Liver (tissue), 9 donors: ENCODE measurements around the gene PKD1L1. TPM values are rescaled to one million over a fixed set of nuclear protein-coding genes. Genes with fewer than 3 reads are reported as not detected.

ENCODE experiments used
- DNase-seq: peaks from one replicate; pipeline ENCODE4 v3.0.0-alpha.2; 2017; ENCODE audit warnings: low spot score
- H3K27ac ChIP-seq, 2 donors: one replicate each; pipeline ENCODE4 v1.7.0; 2013; ENCODE audit warnings: inconsistent platforms in 2 of 2, low read length in 2 of 2, control low read depth in 1 of 2, low read depth in 1 of 2, mild to moderate bottlenecking in 1 of 2
- H3K27me3 ChIP-seq, 4 donors: one replicate each; pipeline versions ENCODE4 v1.6.1 to v1.7.0; 2013; ENCODE audit warnings: low read length in 3 of 4, inconsistent platforms in 1 of 4, mild to moderate bottlenecking in 1 of 4, moderate library complexity in 1 of 4; ENCODE audit not compliant: control insufficient read depth in 4 of 4, insufficient read depth in 4 of 4
- H3K36me3 ChIP-seq, 4 donors: one replicate each; pipeline versions ENCODE4 v1.6.1 to v1.7.0; 2013; ENCODE audit warnings: low read length in 3 of 4, mild to moderate bottlenecking in 3 of 4, low read depth in 1 of 4, moderate library complexity in 1 of 4; ENCODE audit not compliant: control insufficient read depth in 4 of 4, insufficient read depth in 3 of 4
- H3K4me1 ChIP-seq, 4 donors: one replicate each; pipeline versions ENCODE4 v1.6.1 to v1.7.0; 2013; ENCODE audit warnings: low read length in 3 of 4, mild to moderate bottlenecking in 3 of 4, moderate library complexity in 1 of 4; ENCODE audit not compliant: control insufficient read depth in 4 of 4, insufficient read depth in 4 of 4
- H3K4me3 ChIP-seq, 3 donors: one replicate each; pipeline versions ENCODE4 v1.6.1 to v1.7.0; 2013; ENCODE audit warnings: low read length in 3 of 3, control low read depth in 1 of 3, low read depth in 1 of 3, mild to moderate bottlenecking in 1 of 3
- H3K9ac ChIP-seq, 2 donors: one replicate each; pipeline ENCODE4 v1.7.0; 2013; ENCODE audit warnings: low read length in 2 of 2, mild to moderate bottlenecking in 2 of 2, moderate library complexity in 2 of 2, control low read depth in 1 of 2, low read depth in 1 of 2
- H3K9me3 ChIP-seq, 4 donors: one replicate each; pipeline versions ENCODE4 v1.6.1 to v1.7.0; 2013; ENCODE audit warnings: low read length in 3 of 4; ENCODE audit not compliant: control insufficient read depth in 4 of 4
- EGR1 ChIP-seq, 2 donors: IDR thresholded peaks; 2 replicates each; pipeline ENCODE4 v1.6.1; 2016 to 2018; ENCODE audit warnings: antibody characterized with exemption in 2 of 2, low read depth in 2 of 2
- FOXA1 ChIP-seq: IDR thresholded peaks from 2 replicates; pipeline ENCODE4 v1.6.1; 2016; ENCODE audit warnings: antibody characterized with exemption
- FOXA2 ChIP-seq: IDR thresholded peaks from 2 replicates; pipeline ENCODE4 v1.6.1; 2016; ENCODE audit warnings: antibody characterized with exemption
- GABPA ChIP-seq, 2 donors: IDR thresholded peaks in 1 of 2; conservative IDR thresholded peaks in 1 of 2; 2 replicates each; pipeline ENCODE4 v1.6.1; 2016; ENCODE audit warnings: antibody characterized with exemption in 2 of 2, mild to moderate bottlenecking in 1 of 2, moderate library complexity in 1 of 2
- HNF4A ChIP-seq, 2 donors: conservative IDR thresholded peaks; 2 replicates each; pipeline ENCODE4 v1.6.1; 2016; ENCODE audit warnings: antibody characterized with exemption in 2 of 2, mild to moderate bottlenecking in 2 of 2
- HNF4G ChIP-seq: IDR thresholded peaks from 2 replicates; pipeline ENCODE4 v1.6.1; 2016; ENCODE audit warnings: antibody characterized with exemption
- JUND ChIP-seq, 2 donors: IDR thresholded peaks; 2 replicates each; pipeline ENCODE4 v1.6.1; 2016; ENCODE audit warnings: antibody characterized with exemption in 2 of 2
- MAX ChIP-seq: IDR thresholded peaks from 2 replicates; pipeline ENCODE4 v1.6.1; 2016; ENCODE audit warnings: antibody characterized with exemption
- RAD21 ChIP-seq, 2 donors: IDR thresholded peaks; 2 replicates each; pipeline ENCODE4 v1.6.1; 2016; ENCODE audit warnings: antibody characterized with exemption in 2 of 2, mild to moderate bottlenecking in 2 of 2
- RXRA ChIP-seq, 2 donors: IDR thresholded peaks; 2 replicates each; pipeline ENCODE4 v1.6.1; 2017 to 2018; ENCODE audit warnings: antibody characterized with exemption in 2 of 2, mild to moderate bottlenecking in 1 of 2
- SP1 ChIP-seq: IDR thresholded peaks from 2 replicates; pipeline ENCODE4 v1.6.1; 2018; ENCODE audit warnings: antibody characterized with exemption, mild to moderate bottlenecking
- YY1 ChIP-seq: IDR thresholded peaks from 2 replicates; pipeline ENCODE4 v1.6.1; 2016; ENCODE audit warnings: antibody characterized with exemption, mild to moderate bottlenecking
- WGBS: extraction: QIAGEN DNeasy Blood & Tissue Kit; methylation state at CpG from one replicate; pipeline ENCODE4 v1.1.7; 2013; 5-methylcytosine and 5-hydroxymethylcytosine counted together
- polyA plus RNA-seq, 2 donors: library from polyadenylated mRNA; stranded (reverse) in 1 of 2; unstranded in 1 of 2; fragments of 200-250 nt in 1 of 2; fragments of >200 nt in 1 of 2; fragmentation: Nextera tagmentation in 1 of 2; extraction: Ambion mirVana in 1 of 2; gene quantifications; one replicate each; pipeline versions ENCODE4 v1.2.1 to v1.2.3, GENCODE V29; 2013 to 2015
- total RNA-seq, 2 donors: library from RNA; depleted of rRNA; stranded (reverse); fragments of >200 nt; gene quantifications; one replicate each; pipeline ENCODE4 v1.2.3, GENCODE V29; 2014
- TF ChIP-seq, protein P1 (sequence below): IDR thresholded peaks from 2 replicates; pipeline ENCODE4 v1.6.1; 2016; ENCODE audit warnings: antibody characterized with exemption
- TF ChIP-seq, protein P2 (sequence below): IDR thresholded peaks from 2 replicates; pipeline ENCODE4 v1.6.1; 2016; ENCODE audit warnings: antibody characterized with exemption
- donor health status: healthy.
- donor health status: healthy.
- donor health status: healthy.
- donor health status: healthy.
- donor health status: healthy.

Gene PKD1L1
- total and polyA plus RNA-seq, 4 donors = 0.08 to 0.25 (median 0.11) TPM

GRCh38 chr7:47938574-47939165 is 9.6 kb downstream of the PKD1L1 start:
- H3K27ac ChIP-seq = no peak overlapping the region
- no peaks in the 10 kb centered on the region for H3K36me3 ChIP-seq
- H3K9me3 ChIP-seq = no peaks in the 10 kb centered on the region
- WGBS = 95% methylated on average over 6 of the region's 6 CpGs
- DNase-seq = no peak
- H3K27me3 ChIP-seq = no peaks in the 10 kb centered on the region
- no peak overlapping the region for H3K9ac ChIP-seq
- no peaks in the 10 kb centered on the region for H3K4me1 ChIP-seq
- TF ChIP-seq, protein P1, sequence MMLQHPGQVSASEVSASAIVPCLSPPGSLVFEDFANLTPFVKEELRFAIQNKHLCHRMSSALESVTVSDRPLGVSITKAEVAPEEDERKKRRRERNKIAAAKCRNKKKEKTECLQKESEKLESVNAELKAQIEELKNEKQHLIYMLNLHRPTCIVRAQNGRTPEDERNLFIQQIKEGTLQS = no peak
- TF ChIP-seq HNF4A (conservative IDR thresholded peaks at IDR 0.05) = no peak
- no peak for TF ChIP-seq JUND (IDR thresholded peaks at IDR 0.05)
- no peak for TF ChIP-seq FOXA1
- no peak for TF ChIP-seq RAD21 (IDR thresholded peaks at IDR 0.05)
- TF ChIP-seq RXRA (IDR thresholded peaks at IDR 0.05) = no peak
- TF ChIP-seq GABPA (IDR thresholded peaks at IDR 0.05 in 1 of 2, conservative IDR thresholded peaks at IDR 0.05 in 1 of 2) = no peak
- no peak overlapping the region for H3K4me3 ChIP-seq

DNA sequence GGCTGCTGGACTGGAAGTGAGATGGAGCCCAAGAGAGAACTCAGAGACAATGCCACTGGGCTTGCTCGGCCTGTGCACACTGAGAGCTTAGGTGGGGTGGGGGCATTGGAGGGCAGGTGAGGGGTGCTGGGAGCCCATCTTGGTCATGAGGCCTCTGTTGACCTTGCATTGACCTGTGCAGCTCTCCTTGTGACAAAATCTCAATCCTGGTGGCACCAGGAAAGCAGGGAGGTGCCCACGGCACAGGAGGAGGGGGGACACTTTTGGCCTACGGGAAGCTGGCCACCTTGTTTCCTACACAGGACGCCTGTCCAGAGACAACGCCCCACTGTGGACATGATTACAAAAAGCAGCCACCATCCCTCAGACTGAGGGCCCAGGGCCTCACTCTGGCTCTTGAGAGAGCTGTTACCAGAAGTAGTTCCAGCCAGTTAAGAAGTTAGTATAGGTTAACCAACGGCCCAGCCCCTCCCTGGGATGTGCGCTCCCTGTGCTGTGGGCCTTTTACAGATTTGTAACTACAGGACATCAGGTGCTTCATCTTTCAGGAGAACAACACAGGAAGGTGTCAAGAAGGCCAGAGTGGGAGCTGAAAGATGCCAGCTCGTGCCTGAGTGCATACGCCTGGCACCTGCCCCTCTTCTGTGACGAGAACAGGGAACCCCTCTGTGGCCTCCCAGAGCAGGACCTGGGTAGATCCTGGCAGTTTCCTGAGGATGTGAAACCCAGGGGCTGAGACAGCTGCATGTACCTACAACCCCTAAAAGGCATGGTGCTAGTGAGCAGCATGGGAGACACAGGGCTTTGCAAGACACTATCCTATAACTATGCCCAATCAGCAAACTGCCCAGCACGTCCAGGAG is 10.3 kb downstream of the PKD1L1 start:
- WGBS = 85% methylated on average over 11 of the region's 11 CpGs
- H3K27me3 ChIP-seq = no peaks in the 10 kb centered on the region
- no peak overlapping the region for H3K27ac ChIP-seq
- no peak overlapping the region for H3K4me3 ChIP-seq
- no peaks in the 10 kb centered on the region for H3K36me3 ChIP-seq
- TF ChIP-seq HNF4G (no peak), RXRA (IDR thresholded peaks at IDR 0.05) (no peak), MAX (no peak), YY1 (no peak), EGR1 (IDR thresholded peaks at IDR 0.05; ENCODE audit: low read depth in 2 of 2) (no peak), SP1 (no peak), GABPA (IDR thresholded peaks at IDR 0.05 in 1 of 2, conservative IDR thresholded peaks at IDR 0.05 in 1 of 2) (no peak), FOXA2 (no peak), FOXA1 (no peak), JUND (IDR thresholded peaks at IDR 0.05) (no peak), HNF4A (conservative IDR thresholded peaks at IDR 0.05) (no peak)
- TF ChIP-seq, protein P1 = no peak
- TF ChIP-seq, protein P2, sequence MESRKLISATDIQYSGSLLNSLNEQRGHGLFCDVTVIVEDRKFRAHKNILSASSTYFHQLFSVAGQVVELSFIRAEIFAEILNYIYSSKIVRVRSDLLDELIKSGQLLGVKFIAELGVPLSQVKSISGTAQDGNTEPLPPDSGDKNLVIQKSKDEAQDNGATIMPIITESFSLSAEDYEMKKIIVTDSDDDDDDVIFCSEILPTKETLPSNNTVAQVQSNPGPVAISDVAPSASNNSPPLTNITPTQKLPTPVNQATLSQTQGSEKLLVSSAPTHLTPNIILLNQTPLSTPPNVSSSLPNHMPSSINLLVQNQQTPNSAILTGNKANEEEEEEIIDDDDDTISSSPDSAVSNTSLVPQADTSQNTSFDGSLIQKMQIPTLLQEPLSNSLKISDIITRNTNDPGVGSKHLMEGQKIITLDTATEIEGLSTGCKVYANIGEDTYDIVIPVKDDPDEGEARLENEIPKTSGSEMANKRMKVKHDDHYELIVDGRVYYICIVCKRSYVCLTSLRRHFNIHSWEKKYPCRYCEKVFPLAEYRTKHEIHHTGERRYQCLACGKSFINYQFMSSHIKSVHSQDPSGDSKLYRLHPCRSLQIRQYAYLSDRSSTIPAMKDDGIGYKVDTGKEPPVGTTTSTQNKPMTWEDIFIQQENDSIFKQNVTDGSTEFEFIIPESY = no peak
- DNase-seq = no peak
- H3K9me3 ChIP-seq = no peaks in the 10 kb centered on the region
- no peaks in the 10 kb centered on the region for H3K4me1 ChIP-seq
- H3K9ac ChIP-seq = no peak overlapping the region
